ENCODE results near the gene MDC1. TPM values are rescaled to one million over a fixed set of nuclear protein-coding genes. Genes with fewer than 3 reads are reported as not detected.
A peak's percentile ranks its signal among the peaks of the same experiment; 100 is the strongest.

The MDC1 gene
- total RNA-seq, 4 donors from 2014 or later: 9.8 to 16.7 (median 13.1) TPM

DNA sequence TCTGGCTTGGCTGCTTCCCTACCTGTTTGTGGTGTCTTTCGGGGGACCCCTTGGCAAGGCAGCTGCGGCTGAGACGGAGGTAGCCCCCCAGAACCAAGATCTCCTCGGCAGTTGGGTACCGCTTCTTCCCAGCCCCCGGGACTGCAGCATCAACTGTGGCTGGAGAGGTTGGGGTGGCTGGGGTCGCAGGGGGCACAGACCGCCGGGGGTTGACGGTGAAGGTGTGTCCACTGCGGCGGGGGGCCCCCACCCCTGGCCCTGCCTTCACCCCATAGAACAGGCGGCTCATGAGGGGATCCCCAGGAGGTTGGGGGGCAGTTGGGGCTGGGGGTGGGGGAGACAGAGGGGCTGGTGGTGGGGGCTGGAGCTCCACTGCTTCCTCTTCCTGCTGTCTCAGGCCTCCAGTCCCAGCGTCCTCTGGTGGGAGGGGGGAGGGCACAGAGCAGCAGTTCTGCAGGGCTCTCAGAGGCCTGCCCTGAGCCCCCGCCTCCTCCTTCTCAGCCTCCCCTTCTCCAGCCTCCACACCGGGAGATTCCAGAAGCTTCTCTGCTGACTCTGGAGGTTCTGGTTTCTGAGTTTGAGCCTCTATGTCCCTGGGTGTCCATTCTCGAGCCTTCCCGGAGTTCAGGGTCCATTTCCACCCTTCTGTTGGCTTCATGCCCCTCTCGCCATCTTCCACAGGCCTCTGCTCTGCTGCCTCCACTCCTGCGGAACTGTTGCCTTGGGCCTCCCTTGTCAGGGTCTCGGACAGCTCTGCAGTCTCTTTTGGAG is 32.5 kb downstream of the MDC1 start:
- TF ChIP-seq POLR2AphosphoS5 (IDR thresholded peaks at IDR 0.05) (no peak), EP300 (IDR thresholded peaks at IDR 0.05) (no peak)
- TF ChIP-seq, protein P1, sequence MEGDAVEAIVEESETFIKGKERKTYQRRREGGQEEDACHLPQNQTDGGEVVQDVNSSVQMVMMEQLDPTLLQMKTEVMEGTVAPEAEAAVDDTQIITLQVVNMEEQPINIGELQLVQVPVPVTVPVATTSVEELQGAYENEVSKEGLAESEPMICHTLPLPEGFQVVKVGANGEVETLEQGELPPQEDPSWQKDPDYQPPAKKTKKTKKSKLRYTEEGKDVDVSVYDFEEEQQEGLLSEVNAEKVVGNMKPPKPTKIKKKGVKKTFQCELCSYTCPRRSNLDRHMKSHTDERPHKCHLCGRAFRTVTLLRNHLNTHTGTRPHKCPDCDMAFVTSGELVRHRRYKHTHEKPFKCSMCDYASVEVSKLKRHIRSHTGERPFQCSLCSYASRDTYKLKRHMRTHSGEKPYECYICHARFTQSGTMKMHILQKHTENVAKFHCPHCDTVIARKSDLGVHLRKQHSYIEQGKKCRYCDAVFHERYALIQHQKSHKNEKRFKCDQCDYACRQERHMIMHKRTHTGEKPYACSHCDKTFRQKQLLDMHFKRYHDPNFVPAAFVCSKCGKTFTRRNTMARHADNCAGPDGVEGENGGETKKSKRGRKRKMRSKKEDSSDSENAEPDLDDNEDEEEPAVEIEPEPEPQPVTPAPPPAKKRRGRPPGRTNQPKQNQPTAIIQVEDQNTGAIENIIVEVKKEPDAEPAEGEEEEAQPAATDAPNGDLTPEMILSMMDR (IDR thresholded peaks at IDR 0.05): no peak
- H3K27me3 ChIP-seq: no peaks in the 10 kb centered on the region
- no peaks in the 10 kb centered on the region for H3K9me3 ChIP-seq
- H3K4me1 ChIP-seq: peaks cover 4 to 85% (median 55%) of the 10 kb centered on the region in 3 donors
- ATAC-seq: no peak
- H3K4me3 ChIP-seq: peak overlapping the region; percentile 91 to 92
- peak overlapping the region; percentile 92 to 100 (median 98) for H3K27ac ChIP-seq
- 5 to 6% methylated on average over 9 to 13 of the region's 21 CpGs for WGBS, 2 donors (ENCODE audit: low coverage in 1 of 2)
- H3K36me3 ChIP-seq: peaks cover 0 to 13% of the 10 kb centered on the region in 2 donors

DNA sequence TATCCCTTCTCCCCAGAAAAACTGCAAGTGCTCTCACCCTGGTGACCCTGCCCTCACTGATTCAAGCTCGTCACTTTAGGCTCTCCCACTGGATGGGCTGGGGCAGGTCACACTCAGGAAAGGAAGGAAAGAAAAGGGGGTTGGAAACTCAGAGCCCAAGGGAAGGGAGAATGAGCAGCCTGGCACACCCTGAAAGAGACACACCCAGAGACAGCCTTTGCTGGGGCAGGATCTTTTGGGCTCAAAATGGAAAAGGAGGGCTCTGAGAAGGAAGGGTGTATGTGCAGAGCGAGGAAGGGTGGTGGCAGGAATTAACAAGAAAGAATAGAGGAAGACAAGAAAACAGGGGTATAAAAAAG is 33.1 kb downstream of the MDC1 start:
- H3K4me1 ChIP-seq: peaks cover 5 to 85% (median 55%) of the 10 kb centered on the region in 3 donors
- no peak for ATAC-seq
- no peaks in the 10 kb centered on the region for H3K27me3 ChIP-seq
- peak overlapping the region; percentile 92 to 100 (median 98) for H3K27ac ChIP-seq
- H3K9me3 ChIP-seq: no peaks in the 10 kb centered on the region
- H3K4me3 ChIP-seq: peak overlapping the region; percentile 91 to 92
- 0% methylated on average over 1 of the region's 2 CpGs for WGBS, 2 donors (ENCODE audit: low coverage in 1 of 2)
- TF ChIP-seq, protein P1 (IDR thresholded peaks at IDR 0.05): no peak
- TF ChIP-seq POLR2A (IDR thresholded peaks at IDR 0.05): peak in 1 of 2 donors; percentile 8
- H3K36me3 ChIP-seq: peaks cover 0 to 13% of the 10 kb centered on the region in 2 donors

DNA sequence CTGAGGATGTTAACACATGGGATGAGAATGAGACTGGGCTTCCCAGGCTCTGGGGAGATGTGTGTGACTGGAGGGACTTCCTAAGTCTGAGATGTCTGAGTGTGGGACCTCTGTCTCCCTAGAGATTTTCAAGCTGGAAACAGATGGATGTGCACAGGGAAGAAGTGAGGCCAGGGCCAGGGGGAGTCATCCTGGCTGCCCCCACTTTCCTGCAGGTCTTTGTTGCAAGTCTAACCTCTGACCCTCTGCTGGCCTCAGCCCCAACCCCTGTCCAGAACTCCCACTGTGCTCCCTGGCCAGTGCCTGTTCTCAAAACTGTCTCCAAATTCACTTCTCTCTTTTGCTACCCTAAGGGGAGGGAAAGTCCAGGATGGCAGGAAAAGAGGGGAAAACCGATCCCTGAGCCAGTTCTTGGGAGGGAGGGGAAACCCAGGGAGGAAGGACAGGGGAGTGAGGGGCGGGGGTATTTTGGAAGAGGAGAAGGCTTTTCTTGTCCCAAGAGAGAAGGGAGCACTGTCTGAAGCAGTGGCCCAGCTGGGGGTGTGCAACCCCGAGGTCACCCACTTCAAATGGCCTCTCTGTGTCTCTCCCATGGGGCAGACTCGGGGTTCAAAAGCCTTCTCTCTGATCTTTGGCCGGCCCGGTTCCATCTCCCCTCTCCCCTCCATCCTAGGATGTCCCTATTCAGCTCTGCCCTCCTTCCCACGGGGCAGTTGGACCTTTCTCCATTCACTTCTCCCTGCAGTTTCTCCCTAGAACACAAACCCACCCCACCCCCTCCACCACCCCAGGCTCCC is 33.7 kb downstream of the MDC1 start:
- H3K4me1 ChIP-seq: peaks cover 5 to 85% (median 49%) of the 10 kb centered on the region in 3 donors

DNA sequence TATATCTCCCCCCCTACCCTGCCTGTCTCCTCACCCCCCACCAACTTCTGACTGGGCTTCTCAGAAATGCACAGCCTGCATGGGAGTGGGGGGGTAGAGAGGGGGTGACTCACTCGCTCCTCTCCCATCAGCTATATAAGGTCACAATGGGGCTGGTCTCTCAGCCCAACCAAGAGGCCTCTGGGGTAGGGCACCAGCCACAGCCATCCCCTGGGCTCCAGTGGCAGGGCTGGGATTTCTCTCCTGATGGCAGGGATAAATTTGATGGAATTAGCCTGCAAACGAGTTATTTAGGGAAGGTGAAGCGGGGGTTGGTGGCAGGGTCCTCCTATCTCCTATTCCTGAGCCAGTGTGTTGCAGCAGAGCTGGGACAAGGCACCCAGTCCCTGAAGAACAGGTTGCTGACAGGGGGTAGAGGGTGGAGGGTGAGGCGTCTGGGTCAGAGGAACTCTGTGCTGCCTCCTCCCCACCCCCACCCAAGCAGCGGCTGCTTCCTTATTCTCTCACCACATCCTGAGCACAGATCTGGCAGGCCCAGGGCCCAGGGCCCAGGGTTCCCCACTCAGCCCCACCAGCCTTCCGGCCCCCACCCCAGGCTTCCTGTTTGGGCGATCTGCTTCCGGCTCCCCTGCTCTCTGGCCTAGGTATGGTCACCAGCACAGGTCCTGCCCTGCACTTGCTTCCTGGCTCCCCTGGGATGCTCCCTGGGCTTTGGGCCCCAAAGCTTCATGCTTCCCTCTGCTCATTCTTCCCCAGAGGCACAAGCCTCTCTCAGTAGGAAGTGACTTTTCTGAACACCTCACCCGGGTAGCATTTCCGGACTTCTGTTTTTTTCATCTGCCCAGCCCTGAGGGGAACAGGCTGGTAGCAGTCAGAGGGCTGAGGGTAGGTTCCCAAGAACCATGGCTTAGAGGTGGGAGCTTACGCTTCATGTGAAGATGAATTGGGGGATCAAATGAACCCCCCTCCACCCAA is 34.7 kb downstream of the MDC1 start:
- TF ChIP-seq EP300 (IDR thresholded peaks at IDR 0.05) (no peak), POLR2A (IDR thresholded peaks at IDR 0.05) (peak; percentile 34 to 72), POLR2AphosphoS5 (IDR thresholded peaks at IDR 0.05) (peak; percentile 90)
- TF ChIP-seq, protein P1 (IDR thresholded peaks at IDR 0.05): no peak
- H3K9me3 ChIP-seq: no peaks in the 10 kb centered on the region
- 9% methylated on average over 4 of the region's 11 CpGs; no CpG with 5 or more reads in 1 of the 2 donors for WGBS, 2 donors (ENCODE audit: low coverage in 1 of 2)
- H3K27ac ChIP-seq: peak overlapping the region; percentile 92 to 100 (median 98)
- peaks cover 5 to 81% (median 44%) of the 10 kb centered on the region in 3 donors for H3K4me1 ChIP-seq
- no peaks in the 10 kb centered on the region for H3K27me3 ChIP-seq
- H3K36me3 ChIP-seq: peaks cover 0 to 28% of the 10 kb centered on the region in 2 donors
- ATAC-seq: peak; percentile 76
- H3K4me3 ChIP-seq: peak overlapping the region; percentile 91 to 92

More for the DNA sequence above, 33.7 kb downstream of the MDC1 start:
- ATAC-seq: no peak
- TF ChIP-seq EP300 (IDR thresholded peaks at IDR 0.05) (no peak), POLR2A (IDR thresholded peaks at IDR 0.05) (no peak), POLR2AphosphoS5 (IDR thresholded peaks at IDR 0.05) (no peak)
- TF ChIP-seq, protein P1 (IDR thresholded peaks at IDR 0.05): no peak
- H3K9me3 ChIP-seq: no peaks in the 10 kb centered on the region
- peak overlapping the region; percentile 92 to 100 (median 98) for H3K27ac ChIP-seq
- H3K36me3 ChIP-seq: peaks cover 0 to 18% of the 10 kb centered on the region in 2 donors
- H3K4me3 ChIP-seq: peak overlapping the region; percentile 91 to 92
- no peaks in the 10 kb centered on the region for H3K27me3 ChIP-seq
- 0% methylated on average over 5 of the region's 7 CpGs; no CpG with 5 or more reads in 1 of the 2 donors for WGBS, 2 donors (ENCODE audit: low coverage in 1 of 2)

Measured in gastroesophageal sphincter (tissue), 4 donors.